Endothelial cell of umbilical vein (primary cell): Measurements from ENCODE around the gene SFSWAP.

ENCODE experiments used
- EZH2 ChIP-seq: IDR thresholded peaks from 2 replicates; pipeline ENCODE4 v1.6.1; 2012; ENCODE audit warnings: borderline replicate concordance, low read depth, mild to moderate bottlenecking, moderate library complexity, low read length, inconsistent platforms; ENCODE audit not compliant: severe bottlenecking
- JUN ChIP-seq: IDR thresholded peaks from 2 replicates; pipeline ENCODE4 v1.6.1; 2011; ENCODE audit warnings: borderline replicate concordance, low read depth; ENCODE audit not compliant: insufficient read length, insufficient read depth
- MAX ChIP-seq: IDR thresholded peaks from 2 replicates; pipeline ENCODE4 v1.6.1; 2011; ENCODE audit not compliant: insufficient read depth, insufficient read length
- MYC ChIP-seq: IDR thresholded peaks from one replicate; pipeline ENCODE4 v1.6.1; 2011; ENCODE audit warnings: mild to moderate bottlenecking, low read depth, low read length
- POLR2A ChIP-seq: IDR thresholded peaks from 2 replicates; pipeline ENCODE4 v1.6.1; 2012; ENCODE audit warnings: low read depth, mild to moderate bottlenecking, control low read depth, low read length
- POLR2AphosphoS5 ChIP-seq: IDR thresholded peaks from 2 replicates; pipeline ENCODE4 v1.6.1; 2012; ENCODE audit warnings: low read depth, mild to moderate bottlenecking, control low read depth, low read length, moderate library complexity; ENCODE audit not compliant: insufficient read depth
- TF ChIP-seq, protein P1 (sequence below), 2 donors: IDR thresholded peaks; 1 replicate in 1 of 2; 2 replicates in 1 of 2; pipeline ENCODE4 v1.5.1; 2011; ENCODE audit warnings: low read length in 2 of 2, mild to moderate bottlenecking in 2 of 2, moderate library complexity in 2 of 2, control low read depth in 1 of 2, inconsistent platforms in 1 of 2, low read depth in 1 of 2; ENCODE audit not compliant: insufficient read depth in 1 of 2; ENCODE audit errors: extremely low read depth in 1 of 2

DNA sequence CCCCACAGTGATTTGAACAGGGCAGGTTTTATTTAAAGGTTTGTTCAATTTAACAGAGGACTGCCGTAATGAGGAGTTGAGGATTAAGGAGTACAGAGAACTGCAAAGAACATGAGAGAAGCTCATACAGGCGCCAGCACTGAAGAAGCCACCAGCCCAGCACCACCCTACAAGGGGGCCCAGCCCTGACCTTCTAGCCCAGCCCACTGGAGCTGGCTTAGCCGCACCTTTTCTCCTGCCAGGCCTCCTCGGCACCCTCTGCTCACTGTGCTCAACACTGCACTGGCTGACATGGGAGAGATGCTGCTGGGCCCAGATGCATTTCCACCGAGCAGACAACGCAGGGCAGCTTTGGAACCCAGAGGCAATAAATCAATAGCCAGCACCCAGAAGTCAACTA, 36.5 kb upstream of the SFSWAP start:
- TF ChIP-seq, protein P1, sequence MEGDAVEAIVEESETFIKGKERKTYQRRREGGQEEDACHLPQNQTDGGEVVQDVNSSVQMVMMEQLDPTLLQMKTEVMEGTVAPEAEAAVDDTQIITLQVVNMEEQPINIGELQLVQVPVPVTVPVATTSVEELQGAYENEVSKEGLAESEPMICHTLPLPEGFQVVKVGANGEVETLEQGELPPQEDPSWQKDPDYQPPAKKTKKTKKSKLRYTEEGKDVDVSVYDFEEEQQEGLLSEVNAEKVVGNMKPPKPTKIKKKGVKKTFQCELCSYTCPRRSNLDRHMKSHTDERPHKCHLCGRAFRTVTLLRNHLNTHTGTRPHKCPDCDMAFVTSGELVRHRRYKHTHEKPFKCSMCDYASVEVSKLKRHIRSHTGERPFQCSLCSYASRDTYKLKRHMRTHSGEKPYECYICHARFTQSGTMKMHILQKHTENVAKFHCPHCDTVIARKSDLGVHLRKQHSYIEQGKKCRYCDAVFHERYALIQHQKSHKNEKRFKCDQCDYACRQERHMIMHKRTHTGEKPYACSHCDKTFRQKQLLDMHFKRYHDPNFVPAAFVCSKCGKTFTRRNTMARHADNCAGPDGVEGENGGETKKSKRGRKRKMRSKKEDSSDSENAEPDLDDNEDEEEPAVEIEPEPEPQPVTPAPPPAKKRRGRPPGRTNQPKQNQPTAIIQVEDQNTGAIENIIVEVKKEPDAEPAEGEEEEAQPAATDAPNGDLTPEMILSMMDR (IDR thresholded peaks at IDR 0.05; ENCODE audit: extremely low read depth in 1 of 2, insufficient read depth in 1 of 2, low read depth in 1 of 2, low read length in 2 of 2): no peak
- TF ChIP-seq EZH2 (no peak), POLR2AphosphoS5 (no peak), MAX (no peak), POLR2A (no peak), MYC (no peak), JUN (no peak)
